ENCODE measurements around the gene KAT2B.
"Not testable (repeated sequence)": the region's sequence is repeated elsewhere in the genome, so short reads cannot be mapped to it uniquely, and the experiment has no call there.

The KAT2B gene

GRCh38 chr3:20042331-20042730, 2.1 kb downstream of the KAT2B start:
- no peak for DNase-seq

- DNase-seq: peak; percentile 45
Measured at GRCh38 chr3:20043396-20043795, 3.1 kb downstream of the KAT2B start.

- DNase-seq: no peak
Measured at GRCh38 chr3:20043825-20044224, 3.6 kb downstream of the KAT2B start.

GRCh38 chr3:20045141-20045540, 4.9 kb downstream of the KAT2B start:
- DNase-seq: not testable (repeated sequence)

GRCh38 chr3:20046556-20046955, 6.3 kb downstream of the KAT2B start:
- no peak for DNase-seq

- DNase-seq: no peak
Measured at GRCh38 chr3:20047341-20047779, 7.1 kb downstream of the KAT2B start.

- no peak for DNase-seq
Measured at GRCh38 chr3:20047976-20048883, 8.0 kb downstream of the KAT2B start.

- DNase-seq: no peak
Measured at GRCh38 chr3:20051123-20051806, 11.0 kb downstream of the KAT2B start.

- no peak for DNase-seq
Measured at GRCh38 chr3:20052851-20053250, 12.6 kb downstream of the KAT2B start.

- DNase-seq: peak; percentile 81
Measured at GRCh38 chr3:20054549-20054987, 14.3 kb downstream of the KAT2B start.

GRCh38 chr3:20055020-20055775, 15.0 kb downstream of the KAT2B start:
- DNase-seq: peak; percentile 54

- DNase-seq: no peak
Measured at GRCh38 chr3:20055842-20056241, 15.6 kb downstream of the KAT2B start.

- DNase-seq: peak; percentile 23
Measured at GRCh38 chr3:20056725-20057611, 16.7 kb downstream of the KAT2B start.

- DNase-seq: no peak
Measured at GRCh38 chr3:20057612-20058180, 17.4 kb downstream of the KAT2B start.

- no peak for DNase-seq
Measured at GRCh38 chr3:20059929-20060328, 19.7 kb downstream of the KAT2B start.

GRCh38 chr3:20060974-20061685, 20.9 kb downstream of the KAT2B start:
- peak; percentile 35 for DNase-seq

- no peak for DNase-seq
Measured at GRCh38 chr3:20062996-20063395, 22.8 kb downstream of the KAT2B start.

- no peak for DNase-seq
Measured at GRCh38 chr3:20064387-20064786, 24.1 kb downstream of the KAT2B start.

GRCh38 chr3:20064796-20065564, 24.7 kb downstream of the KAT2B start:
- no peak for DNase-seq

- DNase-seq: no peak
Measured at GRCh38 chr3:20066079-20066478, 25.8 kb downstream of the KAT2B start.

Data from stimulated activated naive CD4-positive, alpha-beta T cell treated with Interleukin-2 at 50 U/mL for 16 hours (primary cell).